Karpas-422 (cell line): Measurements from ENCODE around the gene TUBB6. TPM values are rescaled to one million over a fixed set of nuclear protein-coding genes. Genes with fewer than 3 reads are reported as not detected.

Experiments
- DNase-seq: peaks from one replicate; pipeline ENCODE4 v3.0.0-alpha.2; 2015
- H2AFZ ChIP-seq: fragments of 200-600 bp; sonication (generic); 2 replicates; pipeline ENCODE4 v1.6.1; 2014; ENCODE audit warnings: antibody characterized with exemption, low read length, mixed read lengths
- H3K27ac ChIP-seq: fragments of 200-600 bp; sonication (generic); 2 replicates; pipeline ENCODE4 v1.5.1; 2014; ENCODE audit warnings: mild to moderate bottlenecking, low read length, moderate library complexity
- H3K27me3 ChIP-seq: fragments of 200-600 bp; sonication (generic); 2 replicates; pipeline ENCODE4 v1.6.1; 2014; ENCODE audit warnings: low read length, mixed read lengths
- H3K36me3 ChIP-seq: fragments of 200-600 bp; sonication (generic); 2 replicates; pipeline ENCODE4 v1.6.1; 2014; ENCODE audit warnings: low read length, mixed read lengths; ENCODE audit not compliant: insufficient read depth
- H3K4me1 ChIP-seq: fragments of 200-600 bp; sonication (generic); 2 replicates; pipeline ENCODE4 v1.6.1; 2014; ENCODE audit warnings: mild to moderate bottlenecking, low read length, mixed read lengths
- H3K4me2 ChIP-seq: fragments of 200-600 bp; sonication (generic); 2 replicates; pipeline ENCODE4 v1.6.1; 2014; ENCODE audit warnings: low read length, low read depth, mild to moderate bottlenecking; ENCODE audit not compliant: poor library complexity, severe bottlenecking
- H3K4me3 ChIP-seq: fragments of 200-600 bp; sonication (generic); 2 replicates; pipeline ENCODE4 v1.5.1; 2014; ENCODE audit warnings: mild to moderate bottlenecking, antibody characterized with exemption, low read length, mixed read lengths
- H3K79me2 ChIP-seq: fragments of 200-600 bp; sonication (generic); 2 replicates; pipeline ENCODE4 v1.6.1; 2014; ENCODE audit warnings: mild to moderate bottlenecking, low read length, mixed read lengths
- H3K9ac ChIP-seq: fragments of 200-600 bp; sonication (generic); 2 replicates; pipeline ENCODE4 v1.6.0; 2014; ENCODE audit warnings: low read length
- H3K9me2 ChIP-seq: fragments of 200-600 bp; sonication (generic), shearing (Covaris generic); replicated peaks from 2 replicates; pipeline ENCODE4 v1.6.0; 2014; ENCODE audit warnings: mild to moderate bottlenecking, low read length, moderate library complexity; ENCODE audit not compliant: insufficient read depth
- H3K9me3 ChIP-seq: fragments of 300-700, 200-600 bp; sonication (generic); 2 replicates; pipeline ENCODE4 v1.6.1; 2014; ENCODE audit warnings: low read length, mixed read lengths
- H4K20me1 ChIP-seq: fragments of 200-600 bp; sonication (generic); 2 replicates; pipeline ENCODE4 v1.6.1; 2014; ENCODE audit warnings: mild to moderate bottlenecking, antibody characterized with exemption, low read length, low read depth; ENCODE audit not compliant: insufficient read depth
- small RNA-seq: library from RNA; depleted of rRNA; stranded (forward); fragments of <200 nt; gene quantifications from one replicate; pipeline ENCODE3, GENCODE V24; 2014
- total RNA-seq: library from RNA; depleted of rRNA; stranded (reverse); fragments of >200 nt; shearing (Covaris generic); gene quantifications from 2 replicates; pipeline ENCODE4 v1.2.3, GENCODE V29; 2014; ENCODE audit warnings: low replicate concordance; rRNA removed

Gene TUBB6
- total RNA-seq, 1 experiment from 2014 or later, result 0.48 TPM

- Histone ChIP-seq H3K79me2 (peaks cover 84% of the 10 kb centered on the region), H3K9me2 (no peaks in the 10 kb centered on the region), H3K4me3 (no peak overlapping the region), H3K4me2 (no peak overlapping the region), H2AFZ (no peak overlapping the region), H4K20me1 (peaks cover 24% of the 10 kb centered on the region), H3K27me3 (no peaks in the 10 kb centered on the region), H3K9me3 (no peaks in the 10 kb centered on the region), H3K27ac (no peak overlapping the region), H3K4me1 (peaks cover 7% of the 10 kb centered on the region), H3K9ac (no peak overlapping the region), H3K36me3 (peaks cover 39% of the 10 kb centered on the region)
- DNase-seq, result no peak
Observed at GRCh38 chr18:12369211-12369610, 61.2 kb downstream of the TUBB6 start.

- no peak overlapping the region for H3K4me2 ChIP-seq
- peaks cover 31% of the 10 kb centered on the region for H4K20me1 ChIP-seq
Observed at GRCh38 chr18:12371590-12371989, 63.5 kb downstream of the TUBB6 start.

GRCh38 chr18:12372406-12372805, 64.4 kb downstream of the TUBB6 start:
- no peak overlapping the region for H2AFZ ChIP-seq
- peaks cover 23% of the 10 kb centered on the region for H3K4me1 ChIP-seq
- H3K9me3 ChIP-seq, result no peaks in the 10 kb centered on the region
- no peak for DNase-seq
- peaks cover 88% of the 10 kb centered on the region for H3K79me2 ChIP-seq
- H3K9me2 ChIP-seq, result no peaks in the 10 kb centered on the region
- H3K36me3 ChIP-seq, result peaks cover 27% of the 10 kb centered on the region
- no peak overlapping the region for H3K4me2 ChIP-seq
- peaks cover 31% of the 10 kb centered on the region for H4K20me1 ChIP-seq
- no peak overlapping the region for H3K27ac ChIP-seq
- H3K27me3 ChIP-seq, result no peaks in the 10 kb centered on the region
- no peak overlapping the region for H3K9ac ChIP-seq
- no peak overlapping the region for H3K4me3 ChIP-seq

More at GRCh38 chr18:12371590-12371989, 63.5 kb downstream of the TUBB6 start:
- Histone ChIP-seq H3K27ac (no peak overlapping the region), H3K27me3 (no peaks in the 10 kb centered on the region), H3K4me1 (peaks cover 23% of the 10 kb centered on the region), H3K4me3 (no peak overlapping the region), H3K36me3 (peaks cover 33% of the 10 kb centered on the region), H3K9me2 (no peaks in the 10 kb centered on the region), H2AFZ (no peak overlapping the region), H3K9ac (no peak overlapping the region), H3K79me2 (peaks cover 94% of the 10 kb centered on the region), H3K9me3 (no peaks in the 10 kb centered on the region)
- no peak for DNase-seq

- DNase-seq, result no peak
- peak overlapping the region; percentile 6 for H3K4me2 ChIP-seq
- no peak overlapping the region for H3K9ac ChIP-seq
- peaks cover 83% of the 10 kb centered on the region for H3K79me2 ChIP-seq
- no peaks in the 10 kb centered on the region for H3K9me3 ChIP-seq
- peaks cover 27% of the 10 kb centered on the region for H3K36me3 ChIP-seq
- no peak overlapping the region for H3K4me3 ChIP-seq
- H2AFZ ChIP-seq, result no peak overlapping the region
- H3K27me3 ChIP-seq, result no peaks in the 10 kb centered on the region
- H4K20me1 ChIP-seq, result peaks cover 31% of the 10 kb centered on the region
- no peaks in the 10 kb centered on the region for H3K9me2 ChIP-seq
- H3K4me1 ChIP-seq, result peaks cover 28% of the 10 kb centered on the region
- no peak overlapping the region for H3K27ac ChIP-seq
Observed at GRCh38 chr18:12373116-12373770, 65.2 kb downstream of the TUBB6 start.

GRCh38 chr18:12373771-12374116, 65.7 kb downstream of the TUBB6 start:
- H3K36me3 ChIP-seq, result peaks cover 27% of the 10 kb centered on the region
- H3K79me2 ChIP-seq, result peaks cover 80% of the 10 kb centered on the region
- no peak overlapping the region for H2AFZ ChIP-seq
- no peak for DNase-seq
- H3K4me1 ChIP-seq, result peaks cover 28% of the 10 kb centered on the region
- H3K9me2 ChIP-seq, result no peaks in the 10 kb centered on the region
- H3K27ac ChIP-seq, result no peak overlapping the region
- no peak overlapping the region for H3K4me3 ChIP-seq
- H3K9ac ChIP-seq, result no peak overlapping the region
- no peaks in the 10 kb centered on the region for H3K27me3 ChIP-seq
- peak overlapping the region; percentile 6 for H3K4me2 ChIP-seq
- H3K9me3 ChIP-seq, result no peaks in the 10 kb centered on the region
- peaks cover 31% of the 10 kb centered on the region for H4K20me1 ChIP-seq

GRCh38 chr18:12374401-12374800, 66.4 kb downstream of the TUBB6 start:
- no peak overlapping the region for H3K27ac ChIP-seq
- H3K9me2 ChIP-seq, result no peaks in the 10 kb centered on the region
- peaks cover 73% of the 10 kb centered on the region for H3K79me2 ChIP-seq
- no peak for DNase-seq
- H3K4me2 ChIP-seq, result peak overlapping the region; percentile 84
- H3K4me3 ChIP-seq, result no peak overlapping the region
- H2AFZ ChIP-seq, result no peak overlapping the region
- no peaks in the 10 kb centered on the region for H3K27me3 ChIP-seq
- H3K9ac ChIP-seq, result no peak overlapping the region
- no peaks in the 10 kb centered on the region for H3K9me3 ChIP-seq
- peaks cover 28% of the 10 kb centered on the region for H3K4me1 ChIP-seq
- peaks cover 25% of the 10 kb centered on the region for H4K20me1 ChIP-seq
- peaks cover 21% of the 10 kb centered on the region; the same call in 1 of the 2 replicates for H3K36me3 ChIP-seq

Small RNA genes lying within 50 kb of the gene (small RNA-seq; reads per million reads assigned to genes)
- gene RNU6-170P, result not detected

Other genes starting within 250 kb of the TUBB6 start
- not detected in 2 replicates for gene ANKRD62, start 214.4 kb upstream of the TUBB6 start, total RNA-seq
- not detected in 2 replicates for gene CIDEA, start 53.9 kb upstream of the TUBB6 start, total RNA-seq
- 34.2 and 48.8 TPM in 2 replicates for gene AFG3L2, start 69.0 kb downstream of the TUBB6 start, total RNA-seq
- 2.3 and 5.6 TPM in 2 replicates for gene PRELID3A, start 99.7 kb downstream of the TUBB6 start, total RNA-seq